Type B pancreatic cell (in vitro differentiated cells): ENCODE results near the gene MED8. TPM values are rescaled to one million over a fixed set of nuclear protein-coding genes. Genes with fewer than 3 reads are reported as not detected.

Source experiments
- DNase-seq: peaks from one replicate; pipeline ENCODE4 v3.0.0; 2021; ENCODE audit warnings: mixed read lengths; ENCODE audit not compliant: unreplicated experiment; ENCODE audit errors: extremely low spot score
- H3K27ac Mint-ChIP-seq: 2 replicates; pipeline ENCODE4 v1.8.0; 2021; ENCODE audit warnings: mild to moderate bottlenecking, mixed read lengths
- H3K27me3 Mint-ChIP-seq: 2 replicates; pipeline ENCODE4 v1.8.0; 2021; ENCODE audit warnings: mixed read lengths
- H3K36me3 Mint-ChIP-seq: 2 replicates; pipeline ENCODE4 v1.8.0; 2021; ENCODE audit warnings: mixed read lengths
- H3K4me1 Mint-ChIP-seq: one replicate; pipeline ENCODE4 v1.8.0; 2021; ENCODE audit warnings: mixed read lengths; ENCODE audit not compliant: unreplicated experiment
- H3K4me3 Mint-ChIP-seq: 2 replicates; pipeline ENCODE4 v1.8.0; 2021; ENCODE audit warnings: mild to moderate bottlenecking, mixed read lengths
- H3K9me3 Mint-ChIP-seq: 2 replicates; pipeline ENCODE4 v1.8.0; 2021; ENCODE audit warnings: mixed read lengths
- long read RNA-seq: library from polyadenylated mRNA; unstranded; transcript quantifications from one replicate; pipeline ENCODE4 v2.0.0, GENCODE V29; 2020
- total RNA-seq: library from RNA; stranded (reverse); gene quantifications from 2 replicates; pipeline ENCODE4 v1.2.1, GENCODE V29; 2021; ENCODE audit warnings: low replicate concordance
- TF ChIP-seq, protein P1 (sequence below): fragments of 200-600 bp; sonication (generic); conservative IDR thresholded peaks from 2 replicates; pipeline ENCODE4 v1.5.0; 2021; ENCODE audit warnings: antibody characterized with exemption, mild to moderate bottlenecking

The MED8 gene, protein sequence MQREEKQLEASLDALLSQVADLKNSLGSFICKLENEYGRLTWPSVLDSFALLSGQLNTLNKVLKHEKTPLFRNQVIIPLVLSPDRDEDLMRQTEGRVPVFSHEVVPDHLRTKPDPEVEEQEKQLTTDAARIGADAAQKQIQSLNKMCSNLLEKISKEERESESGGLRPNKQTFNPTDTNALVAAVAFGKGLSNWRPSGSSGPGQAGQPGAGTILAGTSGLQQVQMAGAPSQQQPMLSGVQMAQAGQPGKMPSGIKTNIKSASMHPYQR
- total RNA-seq, result 37.2 and 48.1 TPM in 2 replicates
- long read RNA-seq, transcript MED8-203 (7 exons, 1,924 nt), result major isoform, 222 of 268 reads
- long read RNA-seq, transcript MED8-201 (8 exons, 1,483 nt), result minor isoform, 21 of 268 reads
- long read RNA-seq, partial matches to known transcripts, result 10 of 268 reads
- long read RNA-seq, other reads (novel, unspliced or antisense), result 15 of 268 reads

DNA sequence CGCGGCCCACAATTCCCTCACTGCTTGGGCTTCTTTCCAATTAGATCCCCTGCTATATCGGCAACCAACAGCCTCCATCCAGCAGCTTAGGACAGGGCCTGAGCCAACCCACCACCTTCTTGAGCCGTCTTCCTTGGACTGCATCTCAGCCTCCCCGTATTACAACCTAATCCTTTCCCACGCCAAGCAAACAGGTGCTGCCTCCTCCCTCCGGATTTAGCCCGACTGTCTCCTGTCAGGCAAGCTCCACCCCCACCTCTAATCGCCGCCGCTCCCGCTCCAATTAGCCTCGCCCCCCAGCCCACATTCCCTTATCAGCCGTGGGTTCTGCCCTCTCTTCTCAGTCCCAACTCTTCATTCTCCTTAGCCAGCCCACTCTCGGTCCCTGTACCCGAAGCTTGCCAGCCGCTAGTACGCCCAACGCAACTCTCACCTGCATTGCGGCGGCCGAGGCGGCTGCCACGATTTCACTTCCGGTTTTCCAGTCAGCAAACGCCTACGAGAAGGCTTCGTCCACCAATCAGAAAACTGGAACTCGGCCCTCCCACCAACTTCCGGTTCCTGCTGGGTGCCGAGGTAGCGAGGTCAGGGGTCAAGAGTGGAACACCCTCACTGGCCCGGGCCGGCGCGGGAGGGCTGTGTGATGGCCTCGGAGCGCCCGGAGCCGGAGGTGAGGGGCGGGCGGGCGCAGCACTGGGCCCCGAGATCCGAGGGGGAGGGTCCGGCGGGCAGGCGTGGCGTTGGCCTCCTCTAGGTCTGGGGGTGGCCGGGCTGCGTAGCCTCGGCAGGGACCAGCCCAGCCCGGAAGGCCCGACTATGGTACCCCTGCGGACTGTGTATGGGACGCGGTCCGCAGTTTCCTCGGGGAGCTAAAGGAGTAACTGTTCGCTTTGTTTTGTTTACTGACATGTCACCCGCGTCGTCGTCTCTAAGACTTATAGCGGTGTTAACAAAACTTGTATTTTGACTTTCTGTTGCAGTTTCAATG, at the start of gene MED8, which contains the start of gene SZT2:
TSS of gene MED8 (minus strand) at position 475 of the 988 bp plus-strand sequence. CDS start at position 439, 36 bp downstream.
TSS of gene SZT2 (plus strand) at position 574 of the 988 bp plus-strand sequence. CDS start at position 644, 70 bp downstream.
- Mint-ChIP-seq H3K4me1 (peaks cover 27% of the 10 kb centered on the region), H3K27ac (peak within 1 kb of the TSS; percentile 100), H3K27me3 (no peaks in the 10 kb centered on the region), H3K4me3 (peak within 1 kb of the TSS; percentile 100), H3K36me3 (peaks cover 18% of the 10 kb centered on the region), H3K9me3 (no peaks in the 10 kb centered on the region)
- peak; percentile 92 for DNase-seq
- TF ChIP-seq, protein P1, sequence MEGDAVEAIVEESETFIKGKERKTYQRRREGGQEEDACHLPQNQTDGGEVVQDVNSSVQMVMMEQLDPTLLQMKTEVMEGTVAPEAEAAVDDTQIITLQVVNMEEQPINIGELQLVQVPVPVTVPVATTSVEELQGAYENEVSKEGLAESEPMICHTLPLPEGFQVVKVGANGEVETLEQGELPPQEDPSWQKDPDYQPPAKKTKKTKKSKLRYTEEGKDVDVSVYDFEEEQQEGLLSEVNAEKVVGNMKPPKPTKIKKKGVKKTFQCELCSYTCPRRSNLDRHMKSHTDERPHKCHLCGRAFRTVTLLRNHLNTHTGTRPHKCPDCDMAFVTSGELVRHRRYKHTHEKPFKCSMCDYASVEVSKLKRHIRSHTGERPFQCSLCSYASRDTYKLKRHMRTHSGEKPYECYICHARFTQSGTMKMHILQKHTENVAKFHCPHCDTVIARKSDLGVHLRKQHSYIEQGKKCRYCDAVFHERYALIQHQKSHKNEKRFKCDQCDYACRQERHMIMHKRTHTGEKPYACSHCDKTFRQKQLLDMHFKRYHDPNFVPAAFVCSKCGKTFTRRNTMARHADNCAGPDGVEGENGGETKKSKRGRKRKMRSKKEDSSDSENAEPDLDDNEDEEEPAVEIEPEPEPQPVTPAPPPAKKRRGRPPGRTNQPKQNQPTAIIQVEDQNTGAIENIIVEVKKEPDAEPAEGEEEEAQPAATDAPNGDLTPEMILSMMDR, result no peak

DNA sequence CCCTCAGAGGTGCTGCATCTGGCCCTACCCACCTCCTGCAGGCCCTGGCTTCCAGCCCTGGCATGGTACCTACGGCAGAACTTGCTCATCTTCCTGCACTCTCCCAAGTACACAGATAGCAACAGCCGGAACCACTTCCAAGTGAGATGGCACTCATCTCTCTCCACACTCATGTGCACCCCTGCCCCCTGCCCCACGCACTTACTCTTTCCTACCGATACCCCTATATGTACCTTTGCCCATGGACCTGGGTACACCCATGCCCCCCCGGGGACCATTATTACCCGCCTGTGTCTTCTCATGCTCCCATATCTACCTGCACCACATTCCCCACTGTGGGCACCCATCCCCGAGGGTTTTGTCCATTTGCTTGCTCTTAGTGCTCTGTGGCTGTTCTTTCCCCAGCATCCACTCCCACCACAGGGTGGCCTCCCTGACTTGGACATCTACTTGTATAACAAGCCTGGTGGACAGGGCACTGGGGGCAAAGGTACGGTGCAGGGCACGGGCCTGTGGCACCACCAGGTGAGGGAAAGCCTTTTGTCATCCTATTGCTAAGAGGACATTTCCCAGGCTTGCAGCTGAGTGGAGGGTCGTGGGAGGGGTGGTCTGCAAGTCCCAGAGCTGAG, 49.5 kb upstream of the MED8 start:
- H3K9me3 Mint-ChIP-seq, result no peaks in the 10 kb centered on the region
- H3K4me3 Mint-ChIP-seq, result no peak overlapping the region
- no peak for DNase-seq
- H3K4me1 Mint-ChIP-seq, result peaks cover 18% of the 10 kb centered on the region
- no peaks in the 10 kb centered on the region for H3K27me3 Mint-ChIP-seq
- peaks cover 20% of the 10 kb centered on the region for H3K36me3 Mint-ChIP-seq
- TF ChIP-seq, protein P1, result no peak
- H3K27ac Mint-ChIP-seq, result no peak overlapping the region

DNA sequence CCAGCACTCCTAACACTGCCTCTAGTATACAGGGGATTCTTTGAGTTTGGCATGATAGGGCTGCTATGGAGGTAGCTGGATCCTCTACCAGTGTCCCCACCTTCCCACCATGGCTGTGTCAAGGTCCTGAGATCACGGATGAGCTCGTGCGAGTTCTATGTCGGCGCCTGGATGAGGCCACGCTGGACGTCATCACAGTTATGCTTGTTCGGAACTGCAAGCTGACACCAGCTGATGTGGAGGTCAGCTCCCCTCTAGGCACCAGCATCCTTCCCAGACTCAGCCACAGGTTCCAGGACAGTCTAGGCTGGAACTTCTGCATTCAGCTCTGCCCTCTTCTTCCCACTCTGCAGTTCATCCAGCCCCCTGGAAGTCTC, 49.0 kb upstream of the MED8 start:
- Mint-ChIP-seq H3K9me3 (no peaks in the 10 kb centered on the region), H3K27ac (no peak overlapping the region), H3K4me1 (peaks cover 18% of the 10 kb centered on the region), H3K4me3 (no peak overlapping the region), H3K27me3 (no peaks in the 10 kb centered on the region), H3K36me3 (peaks cover 21% of the 10 kb centered on the region)
- TF ChIP-seq, protein P1, result no peak
- DNase-seq, result no peak

DNA sequence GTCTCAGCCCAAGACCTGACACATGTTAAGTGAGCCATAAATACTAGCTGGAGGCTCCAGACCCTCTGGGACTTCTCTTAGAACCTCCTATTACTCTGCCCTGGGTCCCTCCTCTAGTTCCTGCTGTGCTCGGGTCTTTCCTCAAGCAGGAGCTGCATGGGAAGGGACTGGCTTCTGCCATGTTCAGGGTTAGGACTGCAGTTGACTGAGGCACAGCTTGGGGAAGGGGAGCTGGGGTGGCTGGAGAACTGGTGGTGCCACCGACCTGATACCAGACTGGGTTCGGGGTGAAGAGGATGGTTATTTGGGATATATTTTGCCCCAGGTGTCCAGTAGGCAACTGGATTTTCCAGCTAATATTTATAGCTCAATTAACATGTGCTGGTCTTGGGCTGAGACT, 48.4 kb upstream of the MED8 start:
- Mint-ChIP-seq H3K27me3 (no peaks in the 10 kb centered on the region), H3K36me3 (peaks cover 21% of the 10 kb centered on the region), H3K9me3 (no peaks in the 10 kb centered on the region), H3K27ac (peak overlapping the region; percentile 92), H3K4me1 (peaks cover 18% of the 10 kb centered on the region), H3K4me3 (no peak overlapping the region)
- TF ChIP-seq, protein P1, result no peak
- no peak for DNase-seq
